Epithelial cell of proximal tubule (primary cell): ENCODE measurements around the gene BZW2. TPM values are rescaled to one million over a fixed set of nuclear protein-coding genes. Genes with fewer than 3 reads are reported as not detected.

Experiments
- DNase-seq: peaks from one replicate; pipeline ENCODE4 v3.0.0-alpha.2; 2011; ENCODE audit warnings: low read depth
- H3K4me3 ChIP-seq: 2 replicates; pipeline ENCODE4 v1.5.1; 2011; ENCODE audit warnings: low read depth, mild to moderate bottlenecking, low read length
- CTCF ChIP-seq: conservative IDR thresholded peaks from 2 replicates; pipeline ENCODE4 v1.5.1; 2012; ENCODE audit warnings: low read depth, mild to moderate bottlenecking, low read length
- total RNA-seq: library from RNA; depleted of rRNA; stranded (reverse); fragments of >200 nt; gene quantifications from 2 replicates; pipeline ENCODE4 v1.2.3, GENCODE V29; 2015

The BZW2 gene
- total RNA-seq, 1 donor from 2014 or later: 102 TPM

GRCh38 chr7:16644157-16644556, 1.8 kb upstream of the BZW2 start:
- DNase-seq: no peak
- peak overlapping the region; percentile 86 for H3K4me3 ChIP-seq
- no peak for TF ChIP-seq CTCF

DNA sequence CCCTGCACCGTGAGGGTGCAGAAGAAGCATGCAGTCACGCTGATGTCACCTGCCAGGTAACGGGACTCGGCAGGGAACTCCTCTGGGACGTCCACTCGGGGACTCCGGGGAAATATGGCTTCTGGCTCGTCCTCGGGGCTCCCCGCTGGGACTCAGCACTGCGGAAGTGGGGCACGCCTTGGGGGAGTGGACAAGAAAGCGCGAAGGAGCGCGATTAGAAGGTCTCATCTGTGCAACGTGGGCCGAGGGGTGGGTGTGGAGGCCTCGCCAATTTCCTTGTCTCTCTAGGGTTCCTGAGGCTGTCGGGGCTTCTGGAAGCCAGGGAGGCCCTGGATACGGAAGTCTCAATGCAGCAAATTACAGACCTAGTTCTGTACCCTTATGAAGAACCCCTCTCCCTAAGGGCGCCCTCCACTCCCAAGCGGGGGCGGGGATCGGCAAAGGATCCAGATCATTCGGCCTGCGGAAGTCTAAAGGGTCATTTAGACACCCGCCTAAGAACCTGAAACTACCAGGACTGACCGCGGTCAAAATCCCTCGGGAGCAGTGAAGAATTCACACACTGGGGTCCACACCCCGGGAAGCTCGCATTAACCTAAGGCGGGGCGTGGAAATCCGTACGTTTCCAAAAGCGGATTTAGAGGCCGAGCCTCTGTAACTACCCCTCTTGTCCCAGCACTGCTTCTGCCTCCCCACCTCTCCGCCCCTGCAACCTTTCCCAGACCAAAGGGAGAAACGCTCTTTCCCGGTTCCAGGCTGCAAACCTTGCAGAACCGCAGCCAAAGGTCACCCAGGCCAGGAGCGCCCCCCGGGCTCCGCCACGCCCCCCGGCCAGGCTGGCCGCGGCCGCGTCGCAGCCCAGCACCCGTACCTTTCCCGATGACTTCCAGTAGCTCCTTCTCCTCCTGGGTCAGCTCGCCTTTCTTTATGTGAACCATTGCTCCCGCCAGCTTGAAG, 1.1 kb upstream of the BZW2 start:
- no peak for DNase-seq
- no peak for TF ChIP-seq CTCF
- H3K4me3 ChIP-seq: peak overlapping the region; percentile 86

DNA sequence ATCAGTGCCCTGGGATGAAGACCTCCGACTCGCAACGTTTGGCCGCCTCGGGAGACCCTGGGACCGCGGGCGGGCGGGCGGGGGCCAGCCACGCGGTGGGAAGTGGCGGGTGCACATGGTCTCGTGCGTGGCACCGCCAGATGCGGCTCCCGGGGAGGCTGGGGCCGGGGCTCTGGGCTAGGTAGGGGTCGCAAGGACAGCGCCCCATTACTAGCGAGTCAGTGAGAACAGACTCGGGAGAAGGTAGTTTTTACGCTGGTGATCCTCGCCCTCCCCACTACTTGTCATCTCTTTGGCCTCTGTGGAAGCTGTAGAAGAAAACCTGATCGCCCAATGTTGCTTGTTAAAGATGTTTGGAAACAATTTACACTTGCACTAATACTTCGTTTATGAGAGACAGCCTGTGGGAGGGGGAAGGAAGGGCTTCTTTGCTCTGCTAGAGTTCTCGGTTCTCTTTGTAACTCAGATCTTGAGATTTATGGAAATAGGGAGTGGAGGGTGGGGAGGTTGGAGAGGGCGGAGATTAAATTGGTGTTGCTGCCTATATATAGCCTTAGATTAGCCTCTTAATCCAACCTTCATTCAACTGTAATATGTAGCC, 591 bp downstream of the BZW2 start:
- DNase-seq: no peak
- peak overlapping the region; percentile 86 for H3K4me3 ChIP-seq
- TF ChIP-seq CTCF: no peak

DNA sequence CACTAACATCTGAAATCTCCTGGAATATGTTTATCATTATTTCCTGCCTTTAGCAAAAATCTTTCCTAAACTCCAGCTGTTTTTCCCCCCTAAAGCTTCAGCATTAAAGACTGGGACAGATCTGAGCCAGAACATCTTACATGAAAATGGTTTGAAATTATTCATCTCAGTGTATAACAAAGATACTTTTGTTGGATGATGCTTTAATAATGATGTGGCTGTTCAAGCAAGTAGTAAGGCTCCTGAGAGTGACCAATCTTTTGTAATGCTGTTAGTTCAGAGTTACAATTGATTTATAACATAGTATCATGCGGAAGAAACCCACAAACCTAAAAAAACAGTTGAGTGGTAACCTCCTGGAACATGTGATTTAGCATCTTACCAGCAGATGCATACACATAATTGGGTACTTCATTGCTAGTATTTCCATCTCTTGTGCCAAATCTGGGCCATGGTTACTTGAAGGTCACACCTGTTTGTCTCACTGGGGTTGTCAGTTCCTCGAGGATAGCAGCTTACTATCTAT, 1.5 kb downstream of the BZW2 start:
- DNase-seq: no peak
- H3K4me3 ChIP-seq: peak overlapping the region; percentile 86
- no peak for TF ChIP-seq CTCF

- H3K4me3 ChIP-seq: peak overlapping the region; percentile 30
- TF ChIP-seq CTCF: no peak
- no peak for DNase-seq
Observed at GRCh38 chr7:16648551-16648950, 2.6 kb downstream of the BZW2 start.

- H3K4me3 ChIP-seq: no peak overlapping the region
- DNase-seq: no peak
- no peak for TF ChIP-seq CTCF
Observed at GRCh38 chr7:16649196-16649595, 3.2 kb downstream of the BZW2 start.

GRCh38 chr7:16650266-16650665, 4.3 kb downstream of the BZW2 start:
- no peak for TF ChIP-seq CTCF
- no peak overlapping the region for H3K4me3 ChIP-seq
- DNase-seq: no peak
